Fibroblast of skin of abdomen (primary cell): ENCODE measurements around the gene GANC.
"Not testable (repeated sequence)": the region's sequence is repeated elsewhere in the genome, so short reads cannot be mapped to it uniquely, and the experiment has no call there.

Experiments used
- DNase-seq: peaks from one replicate; pipeline ENCODE4 v3.0.0-alpha.2; 2013

GANC gene

GRCh38 chr15:42282926-42283325 lies 9.9 kb downstream of the GANC start:
- no peak for DNase-seq

- no peak for DNase-seq
These were observed 10.7 kb downstream of the GANC start for GRCh38 chr15:42283671-42284070.

- DNase-seq = no peak
These were observed 11.6 kb downstream of the GANC start for GRCh38 chr15:42284551-42284950.

GRCh38 chr15:42285034-42285433 lies 12.0 kb downstream of the GANC start:
- DNase-seq = no peak

GRCh38 chr15:42286445-42287029 lies 13.5 kb downstream of the GANC start:
- DNase-seq = no peak

GRCh38 chr15:42287931-42288330 lies 14.9 kb downstream of the GANC start:
- DNase-seq = no peak

- no peak for DNase-seq
These were observed 16.2 kb downstream of the GANC start for GRCh38 chr15:42289166-42289565.

GRCh38 chr15:42301004-42301403 lies 28.0 kb downstream of the GANC start:
- DNase-seq = not testable (repeated sequence)

GRCh38 chr15:42306681-42307080 lies 33.7 kb downstream of the GANC start:
- no peak for DNase-seq

GRCh38 chr15:42313463-42313862 lies 40.5 kb downstream of the GANC start:
- DNase-seq = no peak

GRCh38 chr15:42314818-42315217 lies 41.8 kb downstream of the GANC start:
- DNase-seq = no peak

GRCh38 chr15:42315521-42315920 lies 42.5 kb downstream of the GANC start:
- peak; percentile 43 for DNase-seq

- not testable (repeated sequence) for DNase-seq
These were observed 43.3 kb downstream of the GANC start for GRCh38 chr15:42316282-42316805.

- DNase-seq = no peak
These were observed 46.2 kb downstream of the GANC start for GRCh38 chr15:42319206-42319605.

- no peak for DNase-seq
These were observed 51.3 kb downstream of the GANC start for GRCh38 chr15:42324308-42324707.

GRCh38 chr15:42329161-42329560 lies 56.2 kb downstream of the GANC start:
- DNase-seq = no peak

- DNase-seq = no peak
These were observed 57.0 kb downstream of the GANC start for GRCh38 chr15:42329992-42330391.

GRCh38 chr15:42331235-42331634 lies 58.2 kb downstream of the GANC start:
- DNase-seq = no peak

- DNase-seq = peak; percentile 55
These were observed 59.3 kb downstream of the GANC start for GRCh38 chr15:42332331-42332730.

GRCh38 chr15:42335074-42335473 lies 62.1 kb downstream of the GANC start:
- no peak for DNase-seq

GRCh38 chr15:42336650-42337049 lies 63.6 kb downstream of the GANC start:
- not testable (repeated sequence) for DNase-seq

- not testable (repeated sequence) for DNase-seq
These were observed 64.1 kb downstream of the GANC start for GRCh38 chr15:42337104-42337503.

GRCh38 chr15:42338500-42338899 lies 65.5 kb downstream of the GANC start:
- no peak for DNase-seq

- DNase-seq = no peak
These were observed 70.7 kb downstream of the GANC start for GRCh38 chr15:42343596-42344232.
